Activated T-helper 2 cell treated with anti-CD3 and anti-CD28 coated beads, Interferon-gamma antibody, Interleukin-2, Interleukin-4, amounts not matched to agents 10 μg/mL and 5 μg/mL and 100 μg/mL, durations not matched to agents 14 hours and 24 hours and 36 hours (primary cell): Measurements from ENCODE around the gene BCL11B. TPM values are rescaled to one million over a fixed set of nuclear protein-coding genes. Genes with fewer than 3 reads are reported as not detected.
A peak's percentile ranks its signal among the peaks of the same experiment; 100 is the strongest.
"Not testable (repeated sequence)": the region's sequence is repeated elsewhere in the genome, so short reads cannot be mapped to it uniquely, and the experiment has no call there.

Experiments used
- DNase-seq: peaks from one replicate; pipeline ENCODE4 v3.0.0; 2021; ENCODE audit warnings: low spot score
- H3K27ac Mint-ChIP-seq: one replicate; pipeline ENCODE4 v1.8.0; 2021; ENCODE audit warnings: mixed read lengths
- H3K27me3 Mint-ChIP-seq: one replicate; pipeline ENCODE4 v1.8.0; 2021; ENCODE audit warnings: low read depth, mixed read lengths
- H3K36me3 Mint-ChIP-seq: one replicate; pipeline ENCODE4 v1.8.0; 2021; ENCODE audit warnings: low read depth, mixed read lengths
- H3K4me1 Mint-ChIP-seq: one replicate; pipeline ENCODE4 v1.8.0; 2021; ENCODE audit warnings: low read depth, mixed read lengths
- H3K4me3 Mint-ChIP-seq: one replicate; pipeline ENCODE4 v1.8.0; 2021; ENCODE audit warnings: low read depth, mild to moderate bottlenecking, moderate library complexity, mixed read lengths
- H3K9me3 Mint-ChIP-seq: one replicate; pipeline ENCODE4 v1.8.0; 2021; ENCODE audit warnings: mixed read lengths
- intact Hi-C: fragments of 100-400 bp; cut with micrococcal nuclease; formaldehyde crosslinking; loops from one replicate; pipeline ENCODE4 v1.15.1; 2023
- total RNA-seq: library from RNA; stranded (reverse); gene quantifications from 2 replicates; pipeline ENCODE4 v1.2.3, GENCODE V29; 2022

The BCL11B gene
- total RNA-seq, 1 donor from 2014 or later = 34.1 TPM

DNA sequence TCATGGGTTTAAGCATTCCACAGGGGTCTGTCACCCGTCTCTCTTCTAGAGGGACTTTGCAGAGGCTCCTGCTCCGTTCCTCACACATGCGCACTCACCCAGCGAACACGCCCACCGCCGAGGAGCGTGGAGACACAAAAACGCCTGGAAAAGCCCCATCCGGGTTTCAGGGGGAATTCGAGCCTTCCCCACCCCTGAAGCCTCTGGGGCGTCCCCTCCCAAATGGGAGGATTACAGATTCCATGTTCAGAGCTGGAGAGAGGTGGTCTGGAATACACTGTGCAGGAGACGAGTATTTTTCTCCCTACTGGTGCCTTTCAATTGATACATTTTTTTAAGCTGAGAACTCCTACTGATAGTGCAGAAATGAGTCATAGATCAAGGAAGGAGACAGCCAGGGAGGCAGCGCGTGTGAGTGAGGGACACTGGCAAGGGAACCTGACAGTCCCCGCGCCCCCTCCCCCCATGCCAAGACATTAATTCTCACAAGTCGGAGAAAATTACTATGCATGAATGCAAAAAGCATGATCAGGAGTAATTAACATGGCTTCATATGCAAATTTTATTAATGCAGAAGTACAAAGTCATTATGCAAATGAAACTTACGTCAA, 36.9 kb downstream of the BCL11B start:
- Mint-ChIP-seq H3K9me3 (no peaks in the 10 kb centered on the region), H3K27ac (peak overlapping the region; percentile 94)

DNA sequence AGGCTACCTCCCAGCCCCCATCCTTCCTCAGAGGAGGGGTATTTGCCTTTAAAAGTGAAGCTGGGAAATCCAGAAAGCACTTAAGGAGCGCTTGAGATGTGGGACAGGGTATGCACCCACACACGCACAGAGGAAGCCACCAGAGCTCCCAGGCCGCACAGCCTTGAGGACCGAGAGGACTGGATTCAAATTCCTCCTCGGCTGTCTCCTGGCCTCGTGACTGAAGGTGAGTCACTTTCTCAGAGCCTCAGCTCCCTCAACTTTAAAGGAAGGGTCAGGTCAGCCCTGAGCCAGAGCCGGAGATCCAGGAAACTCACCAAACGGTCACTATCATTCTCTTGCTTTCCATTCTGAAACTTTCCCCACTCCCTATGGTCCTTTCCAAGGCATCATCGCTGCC, 37.6 kb downstream of the BCL11B start:
- intact Hi-C loops = loop anchor here (2.0 to 10.0 kb wide), 3 partner anchors 18 to 830 kb away; partner anchors contain the start of gene EVL
- Mint-ChIP-seq H3K9me3 (no peaks in the 10 kb centered on the region), H3K27me3 (no peaks in the 10 kb centered on the region), H3K36me3 (peaks cover 31% of the 10 kb centered on the region), H3K4me1 (peaks cover 87% of the 10 kb centered on the region), H3K27ac (peak overlapping the region; percentile 94), H3K4me3 (peak overlapping the region; percentile 54)
- DNase-seq = no peak

More for the DNA sequence above, 36.9 kb downstream of the BCL11B start:
- Mint-ChIP-seq H3K4me1 (peaks cover 88% of the 10 kb centered on the region), H3K4me3 (peak overlapping the region; percentile 77), H3K27me3 (no peaks in the 10 kb centered on the region), H3K36me3 (peaks cover 27% of the 10 kb centered on the region)
- intact Hi-C loops = loop anchor here (2.0 to 10.0 kb wide), 3 partner anchors 18 to 830 kb away; partner anchors contain the start of gene EVL
- peak; percentile 58 for DNase-seq

DNA sequence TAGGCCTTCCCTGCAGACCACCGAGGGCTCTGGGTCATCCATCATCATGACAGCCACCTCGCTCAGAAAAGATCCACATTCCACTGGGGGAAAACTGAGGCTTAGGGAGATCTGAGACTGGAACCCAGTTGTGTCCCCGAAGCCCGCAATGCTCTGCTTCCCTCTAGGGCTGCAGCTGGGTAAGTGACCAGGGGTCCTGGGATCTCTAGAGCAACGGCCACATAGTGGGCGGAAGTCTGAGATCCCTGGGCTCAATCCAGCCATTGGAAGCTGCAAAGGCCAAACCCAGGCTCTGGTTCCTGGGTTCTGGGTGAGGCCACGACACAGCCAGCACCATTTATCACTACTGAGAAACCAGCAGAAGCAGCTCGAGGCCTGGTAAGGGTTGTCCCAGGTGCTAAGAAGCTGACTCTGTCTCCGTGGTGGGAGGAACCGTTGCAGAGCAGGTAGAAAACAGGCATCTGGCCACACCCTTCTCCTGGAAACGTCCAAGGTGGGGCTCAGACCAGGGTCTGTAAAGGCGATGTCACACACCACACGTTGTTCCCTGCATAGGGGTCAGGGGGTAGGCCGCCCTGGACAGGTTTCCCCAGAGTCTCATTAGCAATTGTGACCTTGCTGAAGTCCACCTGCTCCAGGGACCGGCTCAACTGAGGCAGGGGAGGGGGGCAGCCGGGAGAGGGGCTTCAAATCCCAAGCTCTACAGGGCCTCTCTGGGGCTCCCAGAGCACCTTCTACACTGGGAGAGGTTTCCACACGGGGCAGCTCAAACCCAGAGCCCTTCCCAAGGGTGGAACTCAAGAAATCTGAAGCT, 38.6 kb downstream of the BCL11B start:
- Mint-ChIP-seq H3K36me3 (peaks cover 32% of the 10 kb centered on the region), H3K4me3 (peak overlapping the region; percentile 56), H3K4me1 (peaks cover 86% of the 10 kb centered on the region), H3K27me3 (no peaks in the 10 kb centered on the region), H3K27ac (peak overlapping the region; percentile 94), H3K9me3 (no peaks in the 10 kb centered on the region)
- intact Hi-C loops = loop anchor here (2.0 to 10.0 kb wide), 3 partner anchors 19 to 831 kb away; partner anchors contain the start of gene EVL
- no peak for DNase-seq

DNA sequence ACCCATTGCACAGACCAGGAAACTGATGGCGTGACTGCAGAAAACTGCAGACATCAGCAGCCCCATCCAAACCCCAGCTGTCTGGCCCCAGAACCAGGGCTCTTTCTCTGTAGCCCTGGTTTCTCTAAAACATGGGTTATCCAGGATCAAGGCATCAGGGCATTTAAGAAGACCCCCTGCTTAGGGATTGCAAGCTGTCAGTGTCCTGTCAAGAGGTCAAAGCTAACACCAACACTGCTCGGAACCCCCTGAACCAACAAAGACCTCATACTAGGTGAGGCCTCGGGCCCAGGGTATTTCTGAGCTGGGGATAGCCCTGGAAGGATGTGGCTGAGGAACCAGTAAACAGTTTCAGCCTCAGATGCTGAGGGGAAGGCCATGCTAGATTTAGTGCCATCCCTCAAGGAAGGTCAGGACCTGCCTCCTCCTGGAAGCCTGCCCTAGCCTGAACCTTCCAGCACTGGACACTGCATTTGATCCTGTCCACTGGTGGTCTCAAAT, 39.2 kb downstream of the BCL11B start:
- no peaks in the 10 kb centered on the region for H3K27me3 Mint-ChIP-seq
- peak overlapping the region; percentile 67 for H3K4me3 Mint-ChIP-seq
- intact Hi-C loops = loop anchor here (5.0 to 10.0 kb wide), 2 partner anchors 35 to 832 kb away; partner anchors contain the start of gene EVL
- peaks cover 85% of the 10 kb centered on the region for H3K4me1 Mint-ChIP-seq
- peak overlapping the region; percentile 94 for H3K27ac Mint-ChIP-seq
- H3K9me3 Mint-ChIP-seq = no peaks in the 10 kb centered on the region
- no peak for DNase-seq
- peaks cover 35% of the 10 kb centered on the region for H3K36me3 Mint-ChIP-seq

DNA sequence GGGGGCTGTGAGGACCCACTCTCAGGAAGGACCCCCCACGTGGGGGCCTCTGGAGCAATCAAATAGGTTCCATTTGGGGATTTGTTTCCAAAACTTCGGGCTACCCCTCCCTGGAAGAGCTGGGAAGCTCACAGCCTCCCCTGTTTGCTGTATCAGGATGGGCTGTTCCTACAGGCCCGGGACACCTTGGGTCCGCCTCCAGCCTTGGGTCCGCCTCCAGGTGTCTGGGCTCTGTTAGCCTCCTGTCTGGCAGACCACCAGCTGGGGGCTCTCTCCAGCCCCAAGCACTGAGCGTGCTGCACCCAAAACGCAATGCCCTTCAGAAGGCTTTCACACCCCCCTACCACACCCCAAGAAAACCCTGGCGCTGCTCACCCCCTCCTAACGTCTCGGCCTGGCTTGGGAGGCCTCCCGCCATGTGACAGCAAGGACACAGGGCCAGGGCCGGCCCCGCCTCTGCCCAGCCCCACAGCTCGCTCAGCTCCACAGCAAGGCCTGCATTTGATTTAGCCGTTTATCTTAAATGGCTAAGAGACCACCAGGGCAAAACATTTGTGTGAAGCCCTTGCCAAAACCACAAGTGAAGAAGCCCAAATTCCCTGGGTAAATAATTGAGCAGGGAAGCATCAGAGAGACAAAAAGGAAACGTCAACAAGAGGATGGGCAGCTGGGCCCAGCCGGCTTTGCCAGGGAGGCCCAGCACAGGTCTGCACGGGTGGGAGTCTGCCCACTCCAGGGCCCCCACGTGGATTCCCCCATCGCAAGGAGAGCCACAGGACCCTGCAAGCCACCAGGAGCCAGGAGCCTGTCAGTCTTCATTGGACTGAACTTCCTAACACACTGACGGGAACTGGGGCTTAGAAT, 39.9 kb downstream of the BCL11B start:
- DNase-seq = no peak
- no peaks in the 10 kb centered on the region for H3K9me3 Mint-ChIP-seq
- H3K27ac Mint-ChIP-seq = peak overlapping the region; percentile 94
- intact Hi-C loops = loop anchor here (2.0 to 10.0 kb wide), 4 partner anchors 17 to 833 kb away; partner anchors contain the start of gene EVL
- peaks cover 85% of the 10 kb centered on the region for H3K4me1 Mint-ChIP-seq
- peaks cover 35% of the 10 kb centered on the region for H3K36me3 Mint-ChIP-seq
- H3K27me3 Mint-ChIP-seq = no peaks in the 10 kb centered on the region
- peak overlapping the region; percentile 67 for H3K4me3 Mint-ChIP-seq

DNA sequence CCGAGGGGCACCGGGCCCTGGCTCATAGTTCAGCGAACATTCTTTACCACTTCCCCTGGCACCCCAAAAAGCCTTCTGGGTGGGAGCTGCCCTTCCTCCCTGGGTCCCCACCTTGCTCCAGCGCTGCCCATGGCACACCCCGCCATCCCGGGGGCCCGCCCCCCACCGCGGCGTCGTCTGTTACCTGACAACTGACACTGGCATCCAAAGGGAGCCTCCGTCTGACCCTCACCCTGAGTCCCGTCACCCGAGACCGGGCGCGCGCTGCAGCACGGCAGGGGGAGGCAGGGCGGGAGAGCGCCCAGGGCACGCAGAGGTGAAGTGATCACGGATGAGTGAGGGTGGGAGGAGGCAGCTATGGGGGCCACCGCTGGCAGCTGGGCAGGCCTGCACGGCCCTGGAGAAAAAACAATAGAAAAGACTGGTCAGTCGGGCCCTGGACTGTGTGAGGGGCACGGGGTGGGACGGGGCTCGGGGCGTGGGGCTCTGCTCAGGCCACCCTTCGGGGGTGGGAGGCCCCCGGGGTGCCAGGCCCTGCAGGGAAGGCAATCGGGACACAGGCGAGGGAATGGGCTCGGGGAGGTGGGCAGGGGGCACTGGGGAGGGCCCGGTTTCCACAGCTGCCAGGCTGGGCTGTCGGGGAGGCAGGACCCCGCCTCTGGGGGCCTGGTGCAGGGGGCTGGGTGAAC, 40.7 kb downstream of the BCL11B start:
- no peak for DNase-seq
- Mint-ChIP-seq H3K36me3 (peaks cover 43% of the 10 kb centered on the region), H3K4me1 (peaks cover 85% of the 10 kb centered on the region), H3K4me3 (peak overlapping the region; percentile 62), H3K9me3 (no peaks in the 10 kb centered on the region), H3K27ac (peak overlapping the region; percentile 94), H3K27me3 (no peaks in the 10 kb centered on the region)
- intact Hi-C loops = loop anchor here (2.0 to 10.0 kb wide), 4 partner anchors 17 to 833 kb away; partner anchors contain the start of gene EVL

DNA sequence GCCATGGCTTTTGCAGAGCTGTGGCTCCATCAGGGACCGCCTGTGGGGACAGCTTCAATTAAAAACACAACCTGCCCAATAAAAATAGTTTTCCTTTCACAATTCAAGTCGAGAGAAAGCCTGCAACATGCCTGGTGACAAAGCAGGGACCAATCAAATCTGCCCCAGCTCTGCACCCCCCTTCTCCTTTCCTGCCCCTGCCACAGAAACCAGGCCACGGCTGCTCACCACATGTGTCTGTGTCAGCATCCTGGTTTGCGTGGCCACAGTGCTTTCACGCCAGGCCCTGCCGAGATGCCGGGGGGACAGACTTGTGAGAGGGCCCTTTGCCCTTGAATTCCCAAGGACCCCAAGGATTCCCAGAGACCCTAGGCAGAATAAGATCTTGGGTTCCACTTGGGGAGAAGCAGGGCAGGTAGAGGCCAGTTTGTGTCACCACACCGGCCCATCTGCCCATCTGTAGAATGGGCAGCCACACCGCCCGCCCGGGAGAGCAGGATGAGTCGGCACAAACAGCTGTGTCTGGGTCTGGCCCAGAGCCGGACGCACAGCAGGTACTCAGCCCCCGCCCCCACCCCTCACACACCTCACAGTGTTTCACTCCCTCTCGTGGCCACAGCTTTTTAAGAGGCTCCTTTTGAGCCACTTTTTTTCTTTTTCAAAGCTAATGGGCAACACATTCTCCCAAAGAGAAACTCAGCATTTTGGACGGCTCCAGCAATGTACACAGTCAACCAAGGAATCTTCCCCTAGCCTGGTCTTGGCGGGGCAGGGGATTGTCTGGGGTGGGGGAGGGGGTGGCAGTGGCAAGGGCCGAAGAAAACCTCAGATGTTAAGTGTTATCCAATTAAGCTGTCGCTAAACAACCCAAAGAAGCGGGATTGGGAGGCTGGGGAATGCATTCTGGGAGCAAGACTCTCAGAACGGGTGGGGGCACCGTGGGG, 41.5 kb downstream of the BCL11B start:
- Mint-ChIP-seq H3K4me3 (peak overlapping the region; percentile 62), H3K4me1 (peaks cover 85% of the 10 kb centered on the region), H3K9me3 (no peaks in the 10 kb centered on the region), H3K27me3 (no peaks in the 10 kb centered on the region), H3K27ac (peak overlapping the region; percentile 93), H3K36me3 (peaks cover 51% of the 10 kb centered on the region)
- peak; percentile 82 for DNase-seq
- intact Hi-C loops = loop anchor here (2.0 to 10.0 kb wide), 4 partner anchors 16 to 834 kb away; partner anchors contain the start of gene EVL

DNA sequence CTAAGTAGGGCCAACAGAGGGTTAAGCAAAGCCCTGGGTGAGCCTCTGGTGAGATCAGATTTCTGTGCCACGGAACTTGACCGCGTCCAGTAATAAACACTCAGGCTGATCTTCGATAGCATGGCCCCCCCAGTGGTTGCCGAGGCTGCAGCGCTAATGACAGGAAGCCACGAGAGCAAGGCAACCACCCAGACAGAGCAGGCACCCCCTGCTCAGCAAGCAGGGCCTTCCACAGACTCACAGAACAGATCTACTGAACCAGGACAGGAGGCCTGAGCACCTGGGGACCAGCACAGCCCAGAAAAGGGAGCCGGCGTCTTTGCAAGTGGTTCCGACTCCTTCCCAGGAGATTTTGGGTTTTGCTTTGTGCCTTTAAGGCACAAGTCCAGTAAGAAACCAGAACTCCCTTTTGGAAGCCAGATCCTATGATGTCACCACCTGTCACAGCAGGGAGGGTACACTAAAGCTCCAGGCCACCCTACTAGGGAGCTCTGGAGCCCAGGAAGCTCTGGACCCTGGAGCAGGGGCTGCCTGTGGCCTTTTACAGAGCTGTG, 42.3 kb downstream of the BCL11B start:
- Mint-ChIP-seq H3K4me1 (peaks cover 86% of the 10 kb centered on the region), H3K27me3 (no peaks in the 10 kb centered on the region), H3K36me3 (peaks cover 57% of the 10 kb centered on the region), H3K4me3 (peak overlapping the region; percentile 62), H3K27ac (peak overlapping the region; percentile 93), H3K9me3 (no peaks in the 10 kb centered on the region)
- no peak for DNase-seq
- intact Hi-C loops = loop anchor here (2.0 to 10.0 kb wide), 4 partner anchors 15 to 835 kb away; partner anchors contain the start of gene EVL

DNA sequence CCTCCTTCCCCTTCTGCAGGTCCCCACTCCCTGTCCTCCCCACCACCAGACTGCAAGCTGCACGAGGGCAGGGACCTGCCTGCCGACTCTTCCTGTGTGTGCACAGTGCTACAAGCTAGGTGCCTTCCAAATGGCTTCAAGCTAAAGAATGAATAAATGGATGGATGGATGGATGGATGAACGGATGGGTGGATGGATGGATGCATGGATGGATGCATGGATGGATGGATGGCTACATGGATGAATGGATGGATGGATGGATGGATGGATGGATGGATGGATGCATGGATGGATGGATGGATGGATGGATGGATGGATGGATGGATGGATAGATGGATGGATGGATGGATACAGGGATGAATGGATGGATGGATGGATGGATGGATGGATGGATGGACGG, 43.2 kb downstream of the BCL11B start:
- peak overlapping the region; percentile 57 for H3K4me3 Mint-ChIP-seq
- H3K9me3 Mint-ChIP-seq, H3K27me3 Mint-ChIP-seq, DNase-seq, intact Hi-C loops: not testable (repeated sequence)
- peaks cover 87% of the 10 kb centered on the region for H3K4me1 Mint-ChIP-seq
- H3K36me3 Mint-ChIP-seq = peaks cover 67% of the 10 kb centered on the region
- H3K27ac Mint-ChIP-seq = peak overlapping the region; percentile 93

DNA sequence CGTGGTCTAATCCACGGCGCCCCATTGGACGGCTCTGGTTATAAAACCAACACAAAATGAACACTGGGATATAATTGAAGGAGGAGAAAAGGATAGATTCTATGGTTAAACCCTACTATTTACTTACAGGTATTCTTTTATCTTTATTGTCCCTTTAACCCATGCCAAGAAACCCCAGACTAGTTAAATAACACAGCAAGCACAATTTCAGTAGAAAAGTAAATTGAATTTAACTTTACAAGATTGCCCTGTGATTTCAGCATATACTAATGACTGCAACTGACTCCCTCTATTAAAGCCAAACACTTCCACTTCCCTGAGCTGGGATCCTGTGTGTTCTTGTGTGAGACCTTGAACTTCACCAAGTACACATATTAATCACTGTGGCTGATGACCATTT, 45.3 kb downstream of the BCL11B start:
- DNase-seq = no peak
- Mint-ChIP-seq H3K36me3 (peaks cover 82% of the 10 kb centered on the region), H3K27me3 (no peaks in the 10 kb centered on the region), H3K4me1 (peaks cover 85% of the 10 kb centered on the region), H3K27ac (peak overlapping the region; percentile 93), H3K4me3 (peak overlapping the region; percentile 27), H3K9me3 (no peaks in the 10 kb centered on the region)
- intact Hi-C loops = no loop called here
